Measurements from ENCODE around the gene B3GAT2.

DNA sequence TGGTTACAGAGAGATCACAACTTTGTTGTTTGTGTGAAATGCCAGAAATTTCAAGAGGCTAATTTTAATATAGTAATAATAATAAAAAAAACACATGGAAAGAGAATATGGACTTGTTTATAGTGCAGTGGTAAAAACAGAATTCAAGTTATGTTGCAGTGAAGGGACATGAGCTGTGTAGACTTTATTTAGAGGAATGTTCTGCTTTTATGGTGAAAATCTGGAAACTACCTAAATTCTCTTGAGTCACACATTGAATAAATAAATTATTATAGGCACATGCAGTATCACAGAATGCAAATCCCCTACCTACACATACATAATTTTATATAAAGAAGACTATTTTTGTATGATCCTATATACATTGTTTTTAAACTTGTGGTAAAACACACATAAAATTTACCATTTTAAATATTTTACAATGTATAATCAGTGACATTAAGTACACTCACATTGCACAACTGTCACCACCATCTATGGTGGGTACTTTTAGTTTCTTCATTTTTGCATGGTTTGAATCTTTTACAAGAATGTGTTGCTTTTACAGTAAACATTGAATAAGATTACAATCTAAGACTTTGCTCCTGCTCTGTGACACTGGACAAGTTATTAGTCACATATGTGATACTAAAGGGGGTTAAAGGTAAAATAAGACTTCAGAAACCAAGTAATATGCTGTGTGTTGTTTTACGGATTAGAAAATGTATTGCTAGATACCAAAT, 107.4 kb downstream of the B3GAT2 start:
- TF ChIP-seq, protein P1, sequence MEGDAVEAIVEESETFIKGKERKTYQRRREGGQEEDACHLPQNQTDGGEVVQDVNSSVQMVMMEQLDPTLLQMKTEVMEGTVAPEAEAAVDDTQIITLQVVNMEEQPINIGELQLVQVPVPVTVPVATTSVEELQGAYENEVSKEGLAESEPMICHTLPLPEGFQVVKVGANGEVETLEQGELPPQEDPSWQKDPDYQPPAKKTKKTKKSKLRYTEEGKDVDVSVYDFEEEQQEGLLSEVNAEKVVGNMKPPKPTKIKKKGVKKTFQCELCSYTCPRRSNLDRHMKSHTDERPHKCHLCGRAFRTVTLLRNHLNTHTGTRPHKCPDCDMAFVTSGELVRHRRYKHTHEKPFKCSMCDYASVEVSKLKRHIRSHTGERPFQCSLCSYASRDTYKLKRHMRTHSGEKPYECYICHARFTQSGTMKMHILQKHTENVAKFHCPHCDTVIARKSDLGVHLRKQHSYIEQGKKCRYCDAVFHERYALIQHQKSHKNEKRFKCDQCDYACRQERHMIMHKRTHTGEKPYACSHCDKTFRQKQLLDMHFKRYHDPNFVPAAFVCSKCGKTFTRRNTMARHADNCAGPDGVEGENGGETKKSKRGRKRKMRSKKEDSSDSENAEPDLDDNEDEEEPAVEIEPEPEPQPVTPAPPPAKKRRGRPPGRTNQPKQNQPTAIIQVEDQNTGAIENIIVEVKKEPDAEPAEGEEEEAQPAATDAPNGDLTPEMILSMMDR (optimal IDR thresholded peaks at IDR 0.05 in 1 of 3, IDR thresholded peaks at IDR 0.05 in 1 of 3, conservative IDR thresholded peaks at IDR 0.05 in 1 of 3; ENCODE audit: extremely low read depth in 1 of 3, insufficient read depth in 2 of 3, low read length in 3 of 3) = no peak
- TF ChIP-seq EZH2 (IDR thresholded peaks at IDR 0.05; ENCODE audit: low read length) = no peak
